UCSD-AML1 (cell line): ENCODE data around the gene IL12RB2.
"Not testable (repeated sequence)": the region's sequence is repeated elsewhere in the genome, so short reads cannot be mapped to it uniquely, and the experiment has no call there.

Source experiments
- DNase-seq: peaks from one replicate; lab custom pipeline; 2025; ENCODE audit not compliant: unreplicated experiment; lab: John Stamatoyannopoulos, UW

Gene IL12RB2

DNA sequence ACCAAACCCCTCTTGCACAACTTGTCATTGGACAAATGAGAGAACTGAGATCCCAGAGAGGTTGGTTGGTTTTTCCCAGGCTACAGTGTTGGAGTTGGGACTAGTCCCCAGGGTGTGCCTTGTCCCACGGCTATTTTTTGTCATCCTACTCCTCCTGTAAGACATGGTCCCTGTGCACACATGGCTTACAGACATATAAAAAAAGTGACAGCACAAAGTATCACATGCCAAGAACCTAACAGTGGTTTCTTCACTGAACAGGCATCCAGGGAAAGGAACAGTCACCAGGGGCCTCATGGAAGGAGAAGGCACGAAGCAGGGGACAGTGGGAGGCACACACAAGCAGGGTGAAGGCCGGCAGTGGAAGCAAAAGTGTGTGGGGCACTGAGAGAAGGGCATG lies 86.1 kb downstream of the IL12RB2 start:
- DNase-seq = no peak

GRCh38 chr1:67394548-67394947 lies 86.9 kb downstream of the IL12RB2 start:
- no peak for DNase-seq

GRCh38 chr1:67399199-67399993 lies 91.7 kb downstream of the IL12RB2 start:
- DNase-seq = no peak

DNA sequence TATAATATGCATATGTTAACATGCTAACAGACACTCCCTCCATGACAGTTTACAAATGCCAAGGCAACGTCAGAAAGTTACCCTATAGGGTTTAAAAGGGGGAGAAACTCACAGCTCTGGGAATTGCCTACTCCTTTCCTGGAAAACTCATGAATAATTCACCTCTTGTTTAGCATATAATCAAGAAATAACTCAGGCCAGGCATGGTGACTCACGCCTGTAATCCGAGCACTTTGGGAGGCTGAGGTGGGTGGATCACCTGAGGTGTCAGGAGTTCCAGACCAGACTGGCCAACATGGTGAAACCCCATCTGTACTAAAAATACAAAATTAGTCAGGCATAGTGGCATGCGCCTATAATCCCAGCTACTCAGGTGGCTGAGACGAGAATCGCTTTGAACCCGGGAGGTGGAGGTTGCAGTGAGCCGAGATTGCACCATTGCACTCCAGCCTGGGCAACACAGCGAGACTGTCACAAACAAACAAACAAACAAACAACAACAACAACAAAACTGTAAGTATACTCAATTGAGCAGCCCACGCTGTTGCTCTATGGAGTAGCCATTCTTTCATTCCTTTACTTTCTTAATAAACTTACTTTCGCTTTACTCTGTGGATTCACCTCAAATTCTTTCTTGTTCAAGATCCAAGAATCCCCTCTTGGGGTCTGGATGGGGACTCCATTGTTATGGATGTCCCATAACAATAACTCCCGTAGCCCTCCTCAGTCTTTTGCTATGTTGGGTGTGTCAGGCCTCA lies 92.5 kb downstream of the IL12RB2 start:
- not testable (repeated sequence) for DNase-seq

DNA sequence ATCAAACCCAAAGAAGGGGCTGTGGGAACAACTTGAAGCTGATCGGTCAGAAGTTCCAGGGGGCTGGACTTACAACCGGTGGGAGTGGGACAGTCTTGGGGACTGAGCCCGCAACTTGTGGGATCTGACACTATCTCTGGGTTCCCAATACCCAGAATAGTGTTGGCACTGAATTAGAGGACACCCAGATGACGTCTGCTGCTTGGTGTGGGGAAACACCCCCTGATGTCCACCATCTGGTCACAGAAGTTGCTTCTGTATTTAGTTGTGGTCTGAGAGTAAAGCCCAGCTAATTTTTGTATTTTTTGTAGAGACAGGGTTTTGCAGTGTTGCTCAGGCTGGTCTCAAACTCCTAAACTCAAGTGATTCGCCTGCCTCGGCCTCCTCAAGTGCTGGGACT lies 93.8 kb downstream of the IL12RB2 start:
- DNase-seq = no peak

DNA sequence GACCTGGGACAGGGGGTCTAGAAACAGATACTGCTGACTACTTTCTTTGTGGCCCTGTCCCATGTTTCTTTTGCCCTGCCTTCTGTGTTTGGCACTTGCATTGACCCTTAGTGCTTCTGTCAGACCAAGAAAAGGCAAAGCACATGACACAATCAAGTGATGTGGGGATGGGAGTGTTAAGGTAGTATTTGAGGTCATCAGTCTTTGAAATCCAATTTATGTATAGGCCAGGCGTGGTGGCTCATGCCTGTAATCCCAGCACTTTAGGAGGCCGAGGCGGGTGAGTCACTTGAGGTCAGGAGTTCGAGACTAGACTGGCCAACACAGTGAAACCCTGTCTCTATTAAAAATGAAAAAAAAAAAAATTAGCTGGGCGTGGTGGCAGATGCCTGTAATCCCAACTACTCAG lies 96.5 kb downstream of the IL12RB2 start:
- DNase-seq = no peak

- no peak for DNase-seq
Measured at GRCh38 chr1:67405473-67406245, 98.0 kb downstream of the IL12RB2 start.

DNA sequence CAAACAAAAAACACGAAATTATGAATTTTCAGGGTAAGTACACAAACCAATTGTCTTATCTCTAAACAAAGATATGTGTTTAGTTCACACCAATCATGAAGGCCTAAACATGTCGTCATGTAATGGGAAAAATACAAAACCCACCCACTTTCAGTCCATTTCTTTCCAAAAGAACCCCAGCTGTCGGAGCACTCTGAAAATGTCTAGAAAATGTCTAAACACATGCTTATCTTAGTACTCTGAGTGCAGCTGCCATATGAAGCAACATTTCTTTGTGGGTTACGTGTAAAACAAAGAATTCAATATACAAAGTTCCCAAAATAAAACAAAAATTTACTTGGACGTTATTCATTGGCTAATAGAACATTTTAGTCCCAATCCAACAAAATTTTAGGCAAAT lies 99.8 kb downstream of the IL12RB2 start:
- no peak for DNase-seq

DNA sequence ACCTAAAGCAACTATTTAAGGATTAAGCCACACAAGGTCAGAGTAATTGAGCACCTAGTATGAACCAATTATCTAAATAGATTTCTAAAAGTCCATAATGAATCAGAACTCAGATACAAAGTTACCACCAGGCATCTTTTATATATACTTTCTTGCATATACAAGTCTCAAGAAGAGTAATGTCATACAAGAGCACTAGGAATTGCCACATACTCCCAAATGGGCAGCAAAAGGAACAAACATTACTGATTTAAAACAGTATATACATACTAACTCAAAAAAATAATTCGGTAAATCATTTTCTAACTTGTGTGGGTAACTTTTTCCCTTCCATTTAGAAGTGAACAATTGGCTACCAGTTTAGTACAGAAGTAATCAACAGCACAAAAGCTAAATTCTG lies 100.5 kb downstream of the IL12RB2 start:
- DNase-seq = no peak

- DNase-seq = not testable (repeated sequence)
Measured at GRCh38 chr1:67413101-67413500, 105.4 kb downstream of the IL12RB2 start.

DNA sequence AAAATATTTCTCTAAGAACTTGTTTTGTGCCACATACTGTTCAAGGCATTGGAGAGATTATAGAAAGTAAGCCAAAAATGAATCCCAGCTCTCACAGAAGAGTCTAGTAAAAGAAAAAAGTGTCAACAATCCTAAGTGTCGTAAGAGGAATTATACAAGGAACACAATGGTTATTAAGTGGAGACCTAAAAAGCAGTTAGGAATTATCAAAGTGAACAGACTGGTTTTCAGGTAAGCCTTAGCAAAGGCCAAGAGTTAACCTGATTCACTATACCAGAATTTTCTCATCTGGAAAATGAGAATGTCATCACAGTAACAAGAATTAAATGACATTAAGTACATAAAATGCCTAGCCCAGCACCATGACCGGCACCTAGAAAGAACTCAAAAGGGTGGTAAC lies 106.9 kb downstream of the IL12RB2 start:
- DNase-seq = no peak

DNA sequence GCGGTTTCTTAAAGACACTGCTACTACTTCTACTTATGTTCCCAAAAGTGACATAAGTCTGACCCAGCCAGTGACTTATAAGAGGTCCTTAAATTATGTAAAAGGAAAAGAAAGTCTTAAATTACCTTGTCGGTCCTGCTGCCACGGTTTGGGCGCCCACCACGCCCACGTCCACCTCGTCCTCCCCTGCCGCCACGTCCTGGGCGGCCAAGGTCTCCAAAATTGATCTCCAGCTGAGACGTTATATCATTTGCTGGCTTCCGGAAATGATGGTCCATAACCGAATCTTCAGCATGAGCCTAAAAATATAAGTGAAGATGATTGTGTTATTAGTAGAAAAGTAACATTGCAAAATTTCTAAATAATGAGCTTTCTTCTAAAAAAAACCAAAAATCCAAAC lies 107.4 kb downstream of the IL12RB2 start:
- no peak for DNase-seq

DNA sequence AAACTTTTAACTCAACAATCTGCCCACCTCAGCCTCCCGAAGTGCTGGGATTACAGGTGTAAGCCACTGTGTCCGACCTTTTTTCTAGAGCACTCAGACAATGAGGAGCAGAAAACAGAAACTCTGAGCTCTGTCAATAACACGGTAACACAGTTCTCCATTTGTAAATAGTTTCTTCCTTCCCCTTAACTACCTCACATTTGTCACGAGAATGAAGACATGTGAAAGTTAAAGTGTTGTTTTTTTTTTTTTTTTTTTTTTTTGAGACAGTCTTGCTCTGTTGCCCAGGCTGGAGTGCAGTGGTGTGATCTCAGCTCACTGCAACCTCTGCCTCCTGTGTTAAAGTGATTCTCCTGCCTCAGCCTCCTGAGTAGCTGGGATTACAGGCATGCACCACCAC lies 110.1 kb downstream of the IL12RB2 start:
- not testable (repeated sequence) for DNase-seq

- no peak for DNase-seq
Measured at GRCh38 chr1:67418839-67419586, 111.3 kb downstream of the IL12RB2 start.

- DNase-seq = no peak
Measured at GRCh38 chr1:67420835-67421492, 113.3 kb downstream of the IL12RB2 start.

DNA sequence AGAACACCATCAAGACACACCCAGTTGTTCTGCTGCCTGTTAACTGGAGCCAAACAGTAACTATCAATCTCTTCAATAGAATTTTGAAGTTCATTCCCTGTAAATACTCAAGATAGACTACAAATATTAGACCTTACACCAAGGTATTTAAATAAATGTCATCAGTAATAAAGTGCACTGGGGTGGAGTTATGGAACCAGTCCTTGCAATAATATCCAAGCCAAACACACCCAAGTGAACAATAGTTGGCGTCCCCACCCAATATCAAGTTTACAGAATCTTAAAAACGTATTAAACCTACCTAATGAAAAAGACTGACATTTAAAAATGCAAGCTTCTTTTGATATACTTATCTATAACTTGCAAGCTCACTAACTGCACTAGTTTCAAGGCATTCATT lies 119.8 kb downstream of the IL12RB2 start:
- no peak for DNase-seq

DNA sequence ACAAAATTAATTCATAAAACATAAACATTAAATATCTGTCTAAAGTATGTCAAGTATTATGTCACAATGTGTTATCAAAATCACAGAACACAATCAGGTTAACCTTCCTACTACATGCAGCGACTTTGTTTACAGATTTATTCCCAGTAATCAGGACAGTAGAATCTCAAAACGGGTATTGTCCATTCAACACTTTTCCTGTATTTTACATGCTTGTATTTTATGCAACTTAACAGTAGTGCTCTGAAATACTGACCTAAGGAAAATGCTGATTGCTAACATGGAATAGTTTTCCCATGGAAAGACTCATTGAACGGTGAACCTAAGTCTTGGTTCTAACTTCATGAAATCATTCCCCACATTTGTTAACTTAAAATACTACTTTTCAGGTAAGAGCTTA lies 120.3 kb downstream of the IL12RB2 start:
- no peak for DNase-seq

DNA sequence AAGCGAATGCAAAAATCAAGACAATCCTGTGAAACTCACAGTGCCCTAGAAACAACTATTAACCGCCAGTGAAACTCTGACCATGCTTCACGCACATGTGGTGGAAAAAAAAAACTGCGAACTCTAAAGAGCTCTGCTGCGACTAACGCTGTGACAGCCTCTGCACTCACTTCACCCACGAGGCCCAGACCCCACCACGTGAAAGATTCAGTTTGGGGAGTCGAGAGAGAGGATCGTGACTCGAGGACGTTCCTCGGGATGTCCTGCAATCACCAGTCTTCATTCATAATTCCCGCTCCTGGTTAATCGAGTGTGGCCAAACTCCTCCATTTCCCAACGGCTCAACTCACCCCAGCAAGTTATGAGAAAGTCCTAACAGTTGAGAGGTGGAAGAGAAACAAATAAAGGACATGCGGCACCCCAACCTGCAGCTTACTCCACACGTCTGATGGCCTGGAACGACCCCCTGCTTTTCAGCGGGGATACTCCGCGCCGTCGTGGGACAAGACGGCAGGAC lies 121.4 kb downstream of the IL12RB2 start:
- DNase-seq = no peak

GRCh38 chr1:67429528-67430357 lies 122.1 kb downstream of the IL12RB2 start:
- no peak for DNase-seq
